ENCODE data around the gene SLC30A1.

- no peak for TF ChIP-seq ZZZ3 (CRISPR knock-in tag; IDR thresholded peaks at IDR 0.05; ENCODE audit: borderline replicate concordance)
- no peak for TF ChIP-seq ZBTB8A (CRISPR knock-in tag; IDR thresholded peaks at IDR 0.05; ENCODE audit: borderline replicate concordance, low read depth)
- TF ChIP-seq MAFK (conservative IDR thresholded peaks at IDR 0.05 in 1 of 2, IDR thresholded peaks at IDR 0.05 in 1 of 2; ENCODE audit: low read length in 2 of 2), result no peak
- no peak for TF ChIP-seq POLR2AphosphoS5 (IDR thresholded peaks at IDR 0.05; ENCODE audit: low read depth, low read length)
- TF ChIP-seq RAD21 (CRISPR knock-in tag; IDR thresholded peaks at IDR 0.05), result no peak
- TF ChIP-seq CTCF (CRISPR knock-in tag; IDR thresholded peaks at IDR 0.05), result no peak
- no peak for TF ChIP-seq HDAC6 (IDR thresholded peaks at IDR 0.05; ENCODE audit: low read depth, low read length)
- no peak for TF ChIP-seq ZNF24 (IDR thresholded peaks at IDR 0.05)
- no peak for TF ChIP-seq ARNT (IDR thresholded peaks at IDR 0.05)
- TF ChIP-seq PTBP1 (IDR thresholded peaks at IDR 0.05; ENCODE audit: low read depth, low read length, poor library complexity, severe bottlenecking), result no peak
- TF ChIP-seq BHLHE40 (IDR thresholded peaks at IDR 0.05; ENCODE audit: low read length), result no peak
- TF ChIP-seq RXRA (CRISPR knock-in tag; IDR thresholded peaks at IDR 0.05), result no peak
- TF ChIP-seq TARDBP (CRISPR knock-in tag; IDR thresholded peaks at IDR 0.05), result no peak
Measured at GRCh38 chr1:211605603-211606331, 26.8 kb upstream of the SLC30A1 start.

Data from HepG2 (cell line).